Activated CD8-positive, alpha-beta memory T cell treated with anti-CD3 and anti-CD28 coated beads, Interleukin-2, amount 10 ng/mL, durations not matched to agents 7 days and 5 days (primary cell): ENCODE results near the gene PRKAB1. TPM values are rescaled to one million over a fixed set of nuclear protein-coding genes. Genes with fewer than 3 reads are reported as not detected.
"Not testable (repeated sequence)": the region's sequence is repeated elsewhere in the genome, so short reads cannot be mapped to it uniquely, and the experiment has no call there.

ENCODE experiments used
- ATAC-seq: fragments of 150-1000 bp; cut with Tn5 transposase; one replicate; pipeline ENCODE4 v1.10.0; 2021; ENCODE audit warnings: moderate library complexity
- CTCF ChIA-PET: fragments of 350-600 bp; sonication (Branson Sonifier 250); formaldehyde crosslinking; loops from one replicate; lab custom pipeline; 2021; ENCODE audit warnings: antibody characterized with exemption; lab: Charles Lee
- DNase-seq: peaks from one replicate; pipeline ENCODE4 v3.0.0-alpha.2; 2020
- H3K27ac Mint-ChIP-seq: one replicate; pipeline ENCODE4 v1.8.0; 2021; ENCODE audit warnings: mild to moderate bottlenecking, mixed read lengths
- H3K27me3 Mint-ChIP-seq: one replicate; pipeline ENCODE4 v1.8.0; 2021; ENCODE audit warnings: mixed read lengths
- H3K36me3 Mint-ChIP-seq: one replicate; pipeline ENCODE4 v1.8.0; 2021; ENCODE audit warnings: mild to moderate bottlenecking, mixed read lengths
- H3K4me1 Mint-ChIP-seq: one replicate; pipeline ENCODE4 v1.8.0; 2021; ENCODE audit warnings: mixed read lengths
- H3K4me3 Mint-ChIP-seq: one replicate; pipeline ENCODE4 v1.8.0; 2021; ENCODE audit warnings: mild to moderate bottlenecking, moderate library complexity, mixed read lengths
- H3K9me3 Mint-ChIP-seq: one replicate; pipeline ENCODE4 v1.8.0; 2022; ENCODE audit warnings: low read depth, mixed read lengths
- total RNA-seq, 2 experiments: library from RNA; stranded (reverse); gene quantifications; one replicate each; pipeline ENCODE4 v1.2.3, GENCODE V29; 2021

The PRKAB1 gene, protein sequence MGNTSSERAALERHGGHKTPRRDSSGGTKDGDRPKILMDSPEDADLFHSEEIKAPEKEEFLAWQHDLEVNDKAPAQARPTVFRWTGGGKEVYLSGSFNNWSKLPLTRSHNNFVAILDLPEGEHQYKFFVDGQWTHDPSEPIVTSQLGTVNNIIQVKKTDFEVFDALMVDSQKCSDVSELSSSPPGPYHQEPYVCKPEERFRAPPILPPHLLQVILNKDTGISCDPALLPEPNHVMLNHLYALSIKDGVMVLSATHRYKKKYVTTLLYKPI
- total RNA-seq = 10 to 100 TPM; 38.2 to 38.7 TPM

DNA sequence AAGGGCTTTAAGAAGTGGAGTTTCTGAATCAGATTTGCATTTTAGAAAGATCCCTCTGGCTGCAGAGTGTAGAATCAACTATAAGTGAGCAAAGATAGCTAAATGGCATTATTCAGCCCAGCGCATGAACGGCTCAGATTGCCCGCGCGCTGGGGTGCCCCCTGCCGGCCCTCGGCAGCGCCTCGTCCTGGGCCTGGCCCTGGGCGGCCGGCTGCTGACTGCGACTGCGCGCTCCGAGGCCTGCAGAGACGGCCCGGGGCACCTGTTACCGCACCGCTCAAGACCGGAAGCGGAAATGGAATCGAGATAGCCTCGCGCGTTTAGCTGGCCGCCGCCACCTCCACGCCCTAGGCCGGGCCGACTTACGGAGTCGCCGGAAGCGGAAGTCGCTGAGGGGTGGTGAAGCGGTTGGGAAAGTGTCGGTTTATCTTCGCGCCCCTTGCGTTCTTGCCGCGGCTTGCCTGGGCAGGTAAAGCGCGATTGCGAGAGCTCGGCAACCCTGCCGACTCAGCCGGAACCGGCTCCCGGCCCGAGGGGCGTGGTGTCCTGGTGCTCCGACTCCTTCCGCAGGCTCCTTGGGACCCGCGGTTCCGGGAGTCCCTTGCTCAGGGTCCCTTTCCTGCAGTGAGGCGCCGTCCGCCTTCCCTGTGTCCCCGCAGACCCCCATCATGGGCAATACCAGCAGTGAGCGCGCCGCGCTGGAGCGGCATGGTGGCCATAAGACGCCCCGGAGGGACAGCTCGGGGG lies at the start of gene PRKAB1:
Gene PRKAB1, plus strand, starts transcription at position 557 of the 747 bp plus-strand sequence. Its CDS starts 112 bp downstream, at position 669.
- DNase-seq (peak; percentile 98), ATAC-seq (peak; percentile 99)
- Mint-ChIP-seq H3K27ac (peak within 1 kb of the TSS; percentile 94), H3K27me3 (no peaks in the 10 kb centered on the region), H3K4me1 (peaks cover 52% of the 10 kb centered on the region), H3K4me3 (peak within 1 kb of the TSS; percentile 88), H3K36me3 (peaks cover 32% of the 10 kb centered on the region), H3K9me3 (no peaks in the 10 kb centered on the region)
- CTCF ChIA-PET = interaction anchor here (0.7 to 1.6 kb wide), 13 partner anchors 9 to 1547 kb away, joined by 3 to 8 read pairs (median 4); no protein-coding TSS in a partner anchor

GRCh38 chr12:119618328-119618896 lies 49.5 kb upstream of the PRKAB1 start:
- DNase-seq, CTCF ChIA-PET, H3K36me3 Mint-ChIP-seq, ATAC-seq, H3K9me3 Mint-ChIP-seq, H3K4me1 Mint-ChIP-seq, H3K4me3 Mint-ChIP-seq, H3K27ac Mint-ChIP-seq: not testable (repeated sequence)
- peaks cover 27% of the 10 kb centered on the region for H3K27me3 Mint-ChIP-seq

- Mint-ChIP-seq H3K27me3 (peaks cover 35% of the 10 kb centered on the region), H3K27ac (no peak overlapping the region)
Observed at GRCh38 chr12:119620490-119620889, 47.4 kb upstream of the PRKAB1 start.

DNA sequence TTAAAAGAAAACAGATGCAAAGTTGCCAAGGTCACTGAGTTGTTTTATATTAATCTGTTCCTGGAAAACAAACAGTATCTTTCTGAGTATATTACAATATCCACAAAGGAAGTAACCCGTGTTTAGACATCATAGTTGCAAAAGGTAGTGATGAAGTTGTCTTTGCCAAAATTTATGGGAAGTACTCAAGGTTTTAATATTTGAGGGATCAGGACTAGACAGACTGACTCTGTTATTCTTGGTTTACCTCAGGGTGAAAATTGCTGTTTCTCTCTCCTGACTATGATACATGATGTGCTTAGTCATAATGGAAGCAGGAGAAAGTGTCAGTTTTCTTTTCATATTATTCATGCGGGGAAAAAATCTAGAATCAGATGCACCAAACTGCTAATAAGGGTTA lies 46.1 kb upstream of the PRKAB1 start:
- Mint-ChIP-seq H3K9me3 (peaks cover 3% of the 10 kb centered on the region), H3K36me3 (no peaks in the 10 kb centered on the region), H3K4me1 (peaks cover 3% of the 10 kb centered on the region), H3K27ac (no peak overlapping the region), H3K4me3 (no peak overlapping the region), H3K27me3 (peaks cover 37% of the 10 kb centered on the region)
- ATAC-seq (no peak), DNase-seq (no peak)
- CTCF ChIA-PET = no interaction called here

More at GRCh38 chr12:119620490-119620889, 47.4 kb upstream of the PRKAB1 start:
- ATAC-seq (no peak), DNase-seq (no peak)
- H3K36me3 Mint-ChIP-seq = no peaks in the 10 kb centered on the region
- CTCF ChIA-PET = interaction anchor here (1.1 kb wide), 1 partner anchor 76 kb away, joined by 3 read pairs; no protein-coding TSS in a partner anchor
- no peak overlapping the region for H3K4me3 Mint-ChIP-seq
- H3K4me1 Mint-ChIP-seq = peaks cover 3% of the 10 kb centered on the region
- H3K9me3 Mint-ChIP-seq = peaks cover 3% of the 10 kb centered on the region

DNA sequence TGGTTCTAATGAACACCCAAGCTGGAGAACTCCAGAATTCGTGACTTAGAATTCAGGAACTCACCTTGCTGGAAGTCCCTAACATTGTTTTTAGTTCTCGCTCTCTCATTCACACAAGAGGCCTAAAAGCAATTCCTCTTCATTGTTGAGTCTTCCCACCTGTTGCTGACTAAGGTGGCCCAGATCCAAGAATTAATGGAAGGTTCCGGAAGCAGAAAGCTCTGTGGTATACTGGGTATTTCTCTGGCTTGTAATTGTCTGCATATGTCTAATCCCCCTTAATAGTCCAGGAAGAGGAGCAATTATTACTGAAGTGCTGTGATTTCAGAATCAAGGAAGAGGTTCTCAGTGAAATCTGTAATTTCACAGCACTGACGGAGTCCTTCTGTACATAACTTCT lies 43.0 kb upstream of the PRKAB1 start:
- CTCF ChIA-PET = interaction anchor here (1.4 kb wide), 1 partner anchor 10 kb away, joined by 3 read pairs; no protein-coding TSS in a partner anchor
- Mint-ChIP-seq H3K9me3 (no peaks in the 10 kb centered on the region), H3K27ac (no peak overlapping the region), H3K27me3 (peaks cover 32% of the 10 kb centered on the region), H3K36me3 (no peaks in the 10 kb centered on the region), H3K4me1 (peaks cover 3% of the 10 kb centered on the region), H3K4me3 (no peak overlapping the region)
- ATAC-seq = no peak
- DNase-seq = no peak

DNA sequence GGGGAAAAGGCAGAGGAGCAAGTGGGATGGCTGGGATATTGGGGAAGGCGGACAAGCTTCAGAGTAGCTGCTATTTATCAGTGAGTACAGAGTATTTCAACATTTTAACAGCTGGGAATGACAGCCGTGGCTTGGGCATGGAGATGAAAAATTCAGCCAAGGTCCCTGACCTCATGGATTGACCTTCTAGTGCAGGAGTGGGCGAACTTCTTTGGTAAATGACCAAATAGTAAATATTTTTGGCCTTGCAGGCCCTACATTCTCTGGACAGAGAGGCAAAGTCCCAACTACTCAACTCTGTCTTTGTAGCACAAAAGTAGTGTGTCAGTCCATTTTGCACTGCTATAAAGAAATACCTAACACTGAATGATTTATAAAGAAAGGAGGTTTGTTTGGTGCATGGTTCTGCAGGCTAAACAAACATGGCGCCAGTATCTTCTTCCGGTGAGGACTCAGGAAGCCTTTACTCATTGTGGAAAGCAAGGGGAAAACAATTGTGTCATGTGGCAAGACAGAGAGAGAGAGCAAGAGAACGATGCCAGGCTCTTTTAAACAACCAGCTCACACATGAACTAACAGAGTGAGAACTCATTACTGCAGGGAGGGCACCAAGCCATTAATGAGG lies 40.8 kb upstream of the PRKAB1 start:
- H3K27ac Mint-ChIP-seq = no peak overlapping the region
- H3K36me3 Mint-ChIP-seq = no peaks in the 10 kb centered on the region

GRCh38 chr12:119627686-119628085 lies 40.2 kb upstream of the PRKAB1 start:
- H3K9me3 Mint-ChIP-seq = no peaks in the 10 kb centered on the region
- H3K4me3 Mint-ChIP-seq = no peak overlapping the region
- no peak for DNase-seq
- no peaks in the 10 kb centered on the region for H3K4me1 Mint-ChIP-seq
- peaks cover 24% of the 10 kb centered on the region for H3K27me3 Mint-ChIP-seq
- H3K27ac Mint-ChIP-seq = no peak overlapping the region
- CTCF ChIA-PET = no interaction called here
- no peaks in the 10 kb centered on the region for H3K36me3 Mint-ChIP-seq
- ATAC-seq = no peak

More for the DNA sequence above, 40.8 kb upstream of the PRKAB1 start:
- DNase-seq (no peak), ATAC-seq (no peak)
- CTCF ChIA-PET = no interaction called here
- Mint-ChIP-seq H3K27me3 (peaks cover 28% of the 10 kb centered on the region), H3K9me3 (no peaks in the 10 kb centered on the region), H3K4me3 (no peak overlapping the region), H3K4me1 (no peaks in the 10 kb centered on the region)

- CTCF ChIA-PET = no interaction called here
- Mint-ChIP-seq H3K4me1 (no peaks in the 10 kb centered on the region), H3K4me3 (no peak overlapping the region), H3K27me3 (peaks cover 25% of the 10 kb centered on the region), H3K9me3 (no peaks in the 10 kb centered on the region), H3K36me3 (no peaks in the 10 kb centered on the region), H3K27ac (no peak overlapping the region)
- DNase-seq = no peak
- no peak for ATAC-seq
Observed at GRCh38 chr12:119630223-119630780, 37.6 kb upstream of the PRKAB1 start.

- H3K27ac Mint-ChIP-seq = no peak overlapping the region
- H3K9me3 Mint-ChIP-seq = no peaks in the 10 kb centered on the region
- H3K27me3 Mint-ChIP-seq = peaks cover 27% of the 10 kb centered on the region
- CTCF ChIA-PET = no interaction called here
- no peak for ATAC-seq
- H3K36me3 Mint-ChIP-seq = no peaks in the 10 kb centered on the region
- no peaks in the 10 kb centered on the region for H3K4me1 Mint-ChIP-seq
- no peak for DNase-seq
- no peak overlapping the region for H3K4me3 Mint-ChIP-seq
Observed at GRCh38 chr12:119630962-119631550, 36.9 kb upstream of the PRKAB1 start.

DNA sequence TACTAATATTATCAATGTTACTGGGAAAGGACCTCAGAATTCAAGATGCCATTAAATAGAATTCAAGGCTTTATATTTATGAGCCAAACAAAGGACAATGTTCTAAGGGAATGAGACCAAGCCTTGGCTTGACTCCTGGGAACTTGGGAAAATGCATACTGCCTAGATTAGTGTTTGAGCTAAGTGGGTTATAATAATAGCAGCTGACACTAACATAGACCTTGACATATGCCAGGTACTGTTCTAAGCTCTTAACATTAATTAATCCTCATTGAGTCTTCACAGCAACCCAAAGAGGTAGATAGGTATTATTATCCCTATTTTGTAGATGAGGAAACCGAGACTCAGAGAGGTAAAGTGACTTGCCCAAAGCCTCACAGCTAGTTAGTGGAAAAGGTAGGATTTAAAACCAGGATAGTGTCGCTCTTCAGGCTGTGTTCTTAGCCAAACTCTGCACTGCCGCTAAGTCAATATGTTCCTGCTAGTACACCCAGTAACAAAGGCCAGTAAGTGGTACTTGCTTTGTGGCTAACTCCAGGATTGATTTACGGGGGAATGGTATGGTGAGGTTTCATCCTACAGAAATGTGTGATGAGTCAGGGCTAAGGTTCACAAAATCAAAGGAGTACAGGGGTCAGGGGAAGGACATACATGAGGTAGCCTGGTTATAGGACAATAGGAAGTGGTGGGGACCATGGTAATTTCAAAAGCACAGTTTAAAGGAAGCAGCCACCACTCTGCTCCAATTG lies 35.8 kb upstream of the PRKAB1 start:
- Mint-ChIP-seq H3K4me3 (no peak overlapping the region), H3K4me1 (no peaks in the 10 kb centered on the region), H3K27ac (no peak overlapping the region), H3K9me3 (no peaks in the 10 kb centered on the region), H3K36me3 (no peaks in the 10 kb centered on the region), H3K27me3 (peaks cover 31% of the 10 kb centered on the region)
- ATAC-seq (no peak), DNase-seq (no peak)
- CTCF ChIA-PET = no interaction called here

DNA sequence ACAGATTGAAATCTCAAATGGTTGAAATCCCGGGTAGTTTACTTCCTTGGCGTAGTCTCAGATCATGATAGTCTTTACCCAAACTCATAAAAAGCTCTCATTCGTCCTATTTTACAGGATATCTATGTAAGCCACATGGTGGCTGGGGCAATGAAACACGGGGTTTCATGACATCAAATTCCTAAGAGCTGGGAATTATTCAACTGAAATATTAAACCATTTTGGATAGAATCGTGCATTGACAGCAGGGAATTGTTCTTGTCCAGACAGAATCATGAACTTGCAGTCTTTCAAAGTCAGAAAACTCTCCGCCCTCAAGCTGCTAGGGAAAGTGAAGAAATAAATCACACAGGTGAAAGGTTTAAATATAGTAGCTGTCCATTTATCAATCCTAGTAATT lies 33.2 kb upstream of the PRKAB1 start:
- Mint-ChIP-seq H3K4me3 (no peak overlapping the region), H3K27me3 (peaks cover 42% of the 10 kb centered on the region), H3K36me3 (no peaks in the 10 kb centered on the region), H3K27ac (no peak overlapping the region), H3K9me3 (no peaks in the 10 kb centered on the region), H3K4me1 (no peaks in the 10 kb centered on the region)
- DNase-seq = no peak
- no peak for ATAC-seq
- CTCF ChIA-PET = interaction anchor here (1.4 kb wide), 1 partner anchor 9 kb away, joined by 3 read pairs; no protein-coding TSS in a partner anchor

DNA sequence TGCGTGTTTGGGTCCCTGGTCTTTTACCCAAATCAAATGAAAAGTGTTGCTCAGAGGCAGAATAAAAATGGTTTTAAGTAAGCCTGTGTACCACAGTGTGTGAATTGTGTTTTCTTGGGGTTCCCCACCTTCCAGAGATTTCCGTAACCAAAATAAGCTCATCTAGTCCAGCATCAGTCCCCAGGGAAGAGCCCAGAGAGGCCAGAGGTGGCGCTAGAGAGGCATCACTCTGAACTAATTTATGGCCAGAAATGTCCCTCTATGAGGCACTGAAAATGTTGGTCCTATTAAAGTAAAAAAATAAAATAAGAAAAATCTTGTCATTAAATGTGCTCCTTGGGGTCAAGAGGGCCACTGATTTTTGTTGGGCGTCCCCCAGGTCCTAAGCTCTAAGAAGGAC lies 24.9 kb upstream of the PRKAB1 start:
- Mint-ChIP-seq H3K4me1 (no peaks in the 10 kb centered on the region), H3K27ac (no peak overlapping the region), H3K9me3 (no peaks in the 10 kb centered on the region), H3K27me3 (peaks cover 9% of the 10 kb centered on the region), H3K4me3 (no peak overlapping the region), H3K36me3 (no peaks in the 10 kb centered on the region)
- CTCF ChIA-PET = interaction anchor here (1.0 to 1.6 kb wide), 2 partner anchors 9 to 16 kb away, joined by 3 to 4 read pairs; no protein-coding TSS in a partner anchor
- ATAC-seq (no peak), DNase-seq (no peak)
